ENCODE measurements around the gene PCDHGA11. TPM values are rescaled to one million over a fixed set of nuclear protein-coding genes. Genes with fewer than 3 reads are reported as not detected.
"Not testable (repeated sequence)": the region's sequence is repeated elsewhere in the genome, so short reads cannot be mapped to it uniquely, and the experiment has no call there.

The PCDHGA11 gene
- total RNA-seq, 1 donor: 12.3 TPM

GRCh38 chr5:141422742-141423291, 2.0 kb downstream of the PCDHGA11 start:
- Histone ChIP-seq H3K4me2 (ENCODE audit: insufficient read depth, low read length) (peak overlapping the region; percentile 40), H3K4me3 (ENCODE audit: insufficient read depth, low read length) (peak overlapping the region; percentile 31), H3K4me1 (ENCODE audit: insufficient read depth, low read length) (peaks cover 8% of the 10 kb centered on the region), H3K79me2 (ENCODE audit: insufficient read depth, low read length) (peaks cover 23% of the 10 kb centered on the region), H3K36me3 (ENCODE audit: insufficient read depth, low read length) (peaks cover 3% of the 10 kb centered on the region), H3K27ac (ENCODE audit: low read depth, low read length) (no peak overlapping the region), H3K27me3 (ENCODE audit: insufficient read depth, low read length) (no peaks in the 10 kb centered on the region), H3K9me3 (ENCODE audit: low read depth, low read length) (peaks cover 16% of the 10 kb centered on the region), H2AFZ (ENCODE audit: low read length) (no peak overlapping the region), H4K20me1 (ENCODE audit: insufficient read depth, low read length) (no peaks in the 10 kb centered on the region)
- DNase-seq (ENCODE audit: insufficient read length, low spot score, missing footprints): no peak
- no peak for TF ChIP-seq CTCF (IDR thresholded peaks at IDR 0.05; ENCODE audit: extremely low read depth, low read depth, low read length)

GRCh38 chr5:141427783-141428426, 7.1 kb downstream of the PCDHGA11 start:
- H3K79me2 ChIP-seq (ENCODE audit: insufficient read depth, low read length): peaks cover 30% of the 10 kb centered on the region
- peaks cover 2% of the 10 kb centered on the region for H3K9me3 ChIP-seq (ENCODE audit: low read depth, low read length)
- TF ChIP-seq CTCF (IDR thresholded peaks at IDR 0.05; ENCODE audit: extremely low read depth, low read depth, low read length): no peak

GRCh38 chr5:141430332-141431113, 9.7 kb downstream of the PCDHGA11 start, which contains the start of gene PCDHGA12:
Gene PCDHGA12 (plus strand): TSS chr5:141430507. CDS start chr5:141430760, 253 bp downstream.
- H3K4me2 ChIP-seq (ENCODE audit: insufficient read depth, low read length): peak within 1 kb of the TSS; percentile 75
- peaks cover 2% of the 10 kb centered on the region for H3K9me3 ChIP-seq (ENCODE audit: low read depth, low read length)
- no peaks in the 10 kb centered on the region for H4K20me1 ChIP-seq (ENCODE audit: insufficient read depth, low read length)
- DNase-seq (ENCODE audit: insufficient read length, low spot score, missing footprints): peak; percentile 98
- H3K4me3 ChIP-seq (ENCODE audit: insufficient read depth, low read length): peak within 1 kb of the TSS; percentile 65
- H3K27ac ChIP-seq (ENCODE audit: low read depth, low read length): peak within 1 kb of the TSS; percentile 46
- H3K27me3 ChIP-seq (ENCODE audit: insufficient read depth, low read length): no peaks in the 10 kb centered on the region
- H3K36me3 ChIP-seq (ENCODE audit: insufficient read depth, low read length): peaks cover 3% of the 10 kb centered on the region
- H3K79me2 ChIP-seq (ENCODE audit: insufficient read depth, low read length): peaks cover 38% of the 10 kb centered on the region
- peak; percentile 94 for TF ChIP-seq CTCF (IDR thresholded peaks at IDR 0.05; ENCODE audit: extremely low read depth, low read depth, low read length)
- peaks cover 4% of the 10 kb centered on the region for H3K4me1 ChIP-seq (ENCODE audit: insufficient read depth, low read length)
- H2AFZ ChIP-seq (ENCODE audit: low read length): peak within 1 kb of the TSS; percentile 59

More at GRCh38 chr5:141427783-141428426, 7.1 kb downstream of the PCDHGA11 start:
- Histone ChIP-seq H4K20me1 (ENCODE audit: insufficient read depth, low read length) (no peaks in the 10 kb centered on the region), H3K4me1 (ENCODE audit: insufficient read depth, low read length) (no peaks in the 10 kb centered on the region), H3K4me3 (ENCODE audit: insufficient read depth, low read length) (no peak overlapping the region), H3K27ac (ENCODE audit: low read depth, low read length) (no peak overlapping the region), H3K36me3 (ENCODE audit: insufficient read depth, low read length) (peaks cover 3% of the 10 kb centered on the region), H3K4me2 (ENCODE audit: insufficient read depth, low read length) (no peak overlapping the region), H3K27me3 (ENCODE audit: insufficient read depth, low read length) (no peaks in the 10 kb centered on the region), H2AFZ (ENCODE audit: low read length) (no peak overlapping the region)
- no peak for DNase-seq (ENCODE audit: insufficient read length, low spot score, missing footprints)

GRCh38 chr5:141431286-141431685, 10.4 kb downstream of the PCDHGA11 start:
- DNase-seq (ENCODE audit: insufficient read length, low spot score, missing footprints): no peak
- H3K79me2 ChIP-seq (ENCODE audit: insufficient read depth, low read length): peaks cover 44% of the 10 kb centered on the region
- TF ChIP-seq CTCF (IDR thresholded peaks at IDR 0.05; ENCODE audit: extremely low read depth, low read depth, low read length): no peak
- H3K4me3 ChIP-seq (ENCODE audit: insufficient read depth, low read length): peak overlapping the region; percentile 65
- H3K27ac ChIP-seq (ENCODE audit: low read depth, low read length): peak overlapping the region; percentile 46
- peak overlapping the region; percentile 75 for H3K4me2 ChIP-seq (ENCODE audit: insufficient read depth, low read length)
- H3K27me3 ChIP-seq (ENCODE audit: insufficient read depth, low read length): no peaks in the 10 kb centered on the region
- H4K20me1 ChIP-seq (ENCODE audit: insufficient read depth, low read length): no peaks in the 10 kb centered on the region
- peaks cover 2% of the 10 kb centered on the region for H3K9me3 ChIP-seq (ENCODE audit: low read depth, low read length)
- H2AFZ ChIP-seq (ENCODE audit: low read length): peak overlapping the region; percentile 59
- peaks cover 3% of the 10 kb centered on the region for H3K36me3 ChIP-seq (ENCODE audit: insufficient read depth, low read length)
- H3K4me1 ChIP-seq (ENCODE audit: insufficient read depth, low read length): peaks cover 7% of the 10 kb centered on the region

- Histone ChIP-seq H3K4me3 (ENCODE audit: insufficient read depth, low read length) (peak overlapping the region; percentile 43), H3K4me1 (ENCODE audit: insufficient read depth, low read length) (peaks cover 17% of the 10 kb centered on the region), H3K4me2 (ENCODE audit: insufficient read depth, low read length) (peak overlapping the region; percentile 75), H3K79me2 (ENCODE audit: insufficient read depth, low read length) (peaks cover 46% of the 10 kb centered on the region)
- H3K27me3 ChIP-seq (ENCODE audit: insufficient read depth, low read length); H2AFZ ChIP-seq (ENCODE audit: low read length); H3K36me3 ChIP-seq (ENCODE audit: insufficient read depth, low read length); H3K27ac ChIP-seq (ENCODE audit: low read depth, low read length); H4K20me1 ChIP-seq (ENCODE audit: insufficient read depth, low read length); H3K9me3 ChIP-seq (ENCODE audit: low read depth, low read length); DNase-seq (ENCODE audit: insufficient read length, low spot score, missing footprints): not testable (repeated sequence)
Measured at GRCh38 chr5:141432308-141432707, 11.5 kb downstream of the PCDHGA11 start.

Data from osteoblast (primary cell).